ENCODE measurements around the gene KIRREL1. TPM values are rescaled to one million over a fixed set of nuclear protein-coding genes. Genes with fewer than 3 reads are reported as not detected.

KIRREL1 gene
- total and polyA plus RNA-seq, 10 donors = 1.4 to 50.9 (median 20.3) TPM

DNA sequence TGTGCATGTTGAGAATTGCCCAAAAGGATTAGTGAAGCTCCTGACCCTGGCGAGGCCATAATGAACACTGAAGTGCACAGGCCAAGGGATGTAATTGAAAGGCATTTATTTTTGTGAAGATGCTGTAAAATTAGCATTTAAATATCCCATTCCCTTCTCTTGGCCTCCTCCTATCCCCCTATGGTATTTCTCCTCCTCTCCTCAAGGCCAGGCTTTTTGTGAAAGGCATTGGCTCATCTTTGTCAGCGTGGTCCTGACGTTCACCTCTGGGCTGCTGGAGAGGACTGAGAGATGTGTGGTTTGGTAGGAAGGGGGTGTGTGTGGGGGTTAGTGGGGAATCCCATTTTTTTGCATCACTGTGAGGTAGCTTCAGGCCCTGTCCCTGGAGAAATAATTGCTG is 105.7 kb downstream of the KIRREL1 start:
- H3K27me3 ChIP-seq (replicated peaks in 1 of 7) = peaks cover 0 to 6% (median 0%) of the 10 kb centered on the region in 7 donors
- H3K9me3 ChIP-seq = no peaks in the 10 kb centered on the region
- WGBS, 5 donors = 87 to 93% (median 88%) methylated on average over 3 of the region's 3 CpGs
- H3K4me3 ChIP-seq = no peak overlapping the region
- no peak for DNase-seq
- intact Hi-C loops (cut with DNase I; ENCODE audit: low total_unique reads) = no loop called here
- no peak overlapping the region for H3K27ac ChIP-seq
- H3K4me1 ChIP-seq = peaks cover 0 to 9% (median 0%) of the 10 kb centered on the region in 6 donors
- TF ChIP-seq POLR2A (IDR thresholded peaks at IDR 0.05) (no peak), POLR2AphosphoS5 (IDR thresholded peaks at IDR 0.05) (no peak)
- H3K36me3 ChIP-seq = peaks cover 0 to 9% (median 0%) of the 10 kb centered on the region in 6 donors

DNA sequence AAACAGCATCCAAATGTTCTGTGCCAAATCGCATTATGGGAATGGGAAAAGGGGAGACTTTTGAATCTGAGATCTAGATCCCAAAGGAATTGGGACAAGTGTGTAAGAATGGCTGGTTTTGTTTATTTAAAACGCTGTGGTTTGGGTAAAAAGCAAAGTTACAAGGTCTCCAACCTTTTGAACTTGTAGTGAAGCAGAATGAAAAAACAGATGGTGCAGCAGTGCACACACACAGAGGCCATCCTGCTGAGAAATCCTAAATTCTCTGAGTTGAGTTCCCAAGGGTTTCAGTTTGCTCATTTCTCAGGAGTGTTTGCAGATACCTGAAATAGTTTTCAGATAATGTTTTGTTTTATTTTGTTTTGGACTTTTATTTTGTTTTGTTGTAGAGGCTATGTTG is 107.1 kb downstream of the KIRREL1 start:
- TF ChIP-seq POLR2AphosphoS5 (IDR thresholded peaks at IDR 0.05) (no peak), POLR2A (IDR thresholded peaks at IDR 0.05) (no peak)
- TF ChIP-seq, protein P1, sequence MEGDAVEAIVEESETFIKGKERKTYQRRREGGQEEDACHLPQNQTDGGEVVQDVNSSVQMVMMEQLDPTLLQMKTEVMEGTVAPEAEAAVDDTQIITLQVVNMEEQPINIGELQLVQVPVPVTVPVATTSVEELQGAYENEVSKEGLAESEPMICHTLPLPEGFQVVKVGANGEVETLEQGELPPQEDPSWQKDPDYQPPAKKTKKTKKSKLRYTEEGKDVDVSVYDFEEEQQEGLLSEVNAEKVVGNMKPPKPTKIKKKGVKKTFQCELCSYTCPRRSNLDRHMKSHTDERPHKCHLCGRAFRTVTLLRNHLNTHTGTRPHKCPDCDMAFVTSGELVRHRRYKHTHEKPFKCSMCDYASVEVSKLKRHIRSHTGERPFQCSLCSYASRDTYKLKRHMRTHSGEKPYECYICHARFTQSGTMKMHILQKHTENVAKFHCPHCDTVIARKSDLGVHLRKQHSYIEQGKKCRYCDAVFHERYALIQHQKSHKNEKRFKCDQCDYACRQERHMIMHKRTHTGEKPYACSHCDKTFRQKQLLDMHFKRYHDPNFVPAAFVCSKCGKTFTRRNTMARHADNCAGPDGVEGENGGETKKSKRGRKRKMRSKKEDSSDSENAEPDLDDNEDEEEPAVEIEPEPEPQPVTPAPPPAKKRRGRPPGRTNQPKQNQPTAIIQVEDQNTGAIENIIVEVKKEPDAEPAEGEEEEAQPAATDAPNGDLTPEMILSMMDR (IDR thresholded peaks at IDR 0.05 in 8 of 11, conservative IDR thresholded peaks at IDR 0.05 in 3 of 11) = no peak
- peaks cover 0 to 9% (median 0%) of the 10 kb centered on the region in 6 donors for H3K4me1 ChIP-seq
- no peaks in the 10 kb centered on the region for H3K9me3 ChIP-seq
- H3K27ac ChIP-seq = no peak overlapping the region
- H3K4me3 ChIP-seq = no peak overlapping the region
- no peaks in the 10 kb centered on the region for H3K27me3 ChIP-seq (replicated peaks in 1 of 7)
- no peak for DNase-seq
- WGBS, 5 donors = 71 to 84% (median 73%) methylated on average over 2 of the region's 2 CpGs
- no peaks in the 10 kb centered on the region for H3K36me3 ChIP-seq
- intact Hi-C loops (cut with DNase I; ENCODE audit: low total_unique reads) = no loop called here

DNA sequence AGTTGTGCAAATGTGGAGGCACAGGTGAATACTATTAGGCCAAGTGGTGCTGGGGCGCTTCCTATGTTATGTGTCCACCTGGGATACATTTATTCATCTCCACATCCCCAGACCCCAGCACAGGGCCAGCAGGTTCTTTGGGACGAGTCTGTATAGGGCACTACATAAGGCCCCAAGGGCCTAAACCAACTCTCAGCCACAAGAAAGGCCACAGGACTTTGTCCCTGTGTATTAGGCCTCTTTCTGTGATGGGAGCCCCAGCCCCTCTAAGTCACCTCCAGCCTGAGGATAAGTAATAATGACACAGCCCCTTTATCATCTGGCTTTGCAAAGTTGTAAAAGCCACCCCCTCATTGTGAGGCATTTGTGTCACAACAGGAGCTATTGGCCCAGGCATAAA is 108.0 kb downstream of the KIRREL1 start:
- Histone ChIP-seq H3K4me3 (no peak overlapping the region), H3K4me1 (peaks cover 0 to 9% (median 0%) of the 10 kb centered on the region in 6 donors), H3K27me3 (replicated peaks in 1 of 7) (no peaks in the 10 kb centered on the region), H3K36me3 (no peaks in the 10 kb centered on the region), H3K9me3 (no peaks in the 10 kb centered on the region), H3K27ac (no peak overlapping the region)
- 81 to 96% (median 91%) methylated on average over 2 of the region's 2 CpGs for WGBS, 5 donors
- no peak for DNase-seq
- intact Hi-C loops (cut with DNase I; ENCODE audit: low total_unique reads) = no loop called here
- no peak for TF ChIP-seq POLR2AphosphoS5 (IDR thresholded peaks at IDR 0.05)
- TF ChIP-seq, protein P1 (IDR thresholded peaks at IDR 0.05 in 8 of 11, conservative IDR thresholded peaks at IDR 0.05 in 3 of 11) = no peak
- no peak for TF ChIP-seq POLR2A (IDR thresholded peaks at IDR 0.05)

DNA sequence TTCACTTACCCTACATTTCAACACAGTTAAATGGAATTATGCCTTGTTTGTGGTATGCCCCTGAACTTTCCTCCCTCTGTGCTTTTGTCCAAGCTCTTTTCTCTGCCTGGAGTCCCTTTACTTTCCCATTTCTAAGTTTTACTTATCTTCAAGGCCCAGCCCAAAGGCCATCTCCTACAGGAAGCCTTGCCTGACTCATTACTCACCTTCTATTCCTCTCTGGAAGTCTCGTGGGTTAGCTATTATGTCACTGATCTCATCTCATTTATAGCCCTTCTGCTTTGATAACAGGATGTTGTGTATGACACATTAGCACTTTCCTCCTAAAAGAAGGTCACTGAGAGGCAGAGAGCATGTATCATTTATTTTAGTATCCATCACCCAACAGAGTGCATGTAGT is 108.5 kb downstream of the KIRREL1 start:
- no peak overlapping the region for H3K4me3 ChIP-seq
- no peak for DNase-seq
- intact Hi-C loops (cut with DNase I; ENCODE audit: low total_unique reads) = no loop called here
- no peak overlapping the region for H3K27ac ChIP-seq
- no peaks in the 10 kb centered on the region for H3K27me3 ChIP-seq (replicated peaks in 1 of 7)
- H3K4me1 ChIP-seq = peaks cover 0 to 9% (median 0%) of the 10 kb centered on the region in 6 donors
- WGBS, 5 donors = 0 to 23% (median 5%) methylated on average over 1 of the region's 1 CpG
- H3K36me3 ChIP-seq = no peaks in the 10 kb centered on the region
- no peaks in the 10 kb centered on the region for H3K9me3 ChIP-seq
- TF ChIP-seq POLR2AphosphoS5 (IDR thresholded peaks at IDR 0.05) (no peak), POLR2A (IDR thresholded peaks at IDR 0.05) (no peak)
- TF ChIP-seq, protein P1 (IDR thresholded peaks at IDR 0.05 in 8 of 11, conservative IDR thresholded peaks at IDR 0.05 in 3 of 11) = no peak

Data from spleen (tissue), 11 donors.